NT2/D1 (cell line): ENCODE results near the gene SPEM1.

ENCODE experiments used
- YY1 ChIP-seq: IDR thresholded peaks from 2 replicates; pipeline ENCODE4 v1.6.1; 2011; ENCODE audit not compliant: insufficient read length, insufficient read depth
- ZNF274 ChIP-seq: IDR thresholded peaks from 2 replicates; pipeline ENCODE4 v1.6.1; 2011; ENCODE audit warnings: mild to moderate bottlenecking, low read depth, low read length

GRCh38 chr17:7389924-7390910, 29.9 kb upstream of the SPEM1 start:
- TF ChIP-seq ZNF274 (no peak), YY1 (no peak)
